K562 (cell line): Measurements from ENCODE around the gene FLVCR2. TPM values are rescaled to one million over a fixed set of nuclear protein-coding genes. Genes with fewer than 3 reads are reported as not detected.

Source experiments
- ATAC-seq: fragments of 200-7000 bp; cut with Tn5 transposase; 3 replicates; pipeline ENCODE4 v1.9.1; 2020; ENCODE audit warnings: moderate library complexity
- BruUV-seq: library from RNA; stranded (reverse); fragments of 400-500 nt; replicated peaks from 2 replicates; lab custom pipeline; 2021; lab: Mats Ljungman, UMichigan
- CTCF ChIA-PET: fragments of 300-600 bp; formaldehyde crosslinking; extraction: SDS; loops from one replicate; lab custom pipeline; 2021; ENCODE audit warnings: low intra/inter-chr PET ratio; lab: Yijun Ruan, JAX
- POLR2A ChIA-PET: fragments of 300-600, 350-650 bp; sonication (Branson Sonifier 250); formaldehyde crosslinking; extraction: SDS; loops from one replicate; lab custom pipeline; 2021; ENCODE audit warnings: antibody characterized with exemption, inconsistent platforms; lab: Yijun Ruan, JAX
- DNase-seq, 4 experiments: peaks; one replicate each; pipeline versions ENCODE4 v3.0.0 to v3.0.0-alpha.2; 2011 to 2018; ENCODE audit warnings: low spot score in 3 of 4, mixed read lengths in 3 of 4; ENCODE audit errors: extremely low read depth in 1 of 4
- FAIRE-seq: peaks from 2 replicates; lab custom pipeline; 2011; peaks lifted over from hg19 to GRCh38; lab: Jason Lieb, UNC
- H2AFZ ChIP-seq: 2 replicates; pipeline ENCODE4 v1.6.0; 2011; ENCODE audit warnings: low read depth, low read length, control low read depth, inconsistent platforms
- H3K27ac ChIP-seq: fragments of 200-600 bp; 3 replicates; pipeline ENCODE4 v1.8.0; 2011; ENCODE audit warnings: low read depth, mild to moderate bottlenecking, control low read depth, inconsistent platforms, low read length, moderate library complexity, mixed read lengths; ENCODE audit errors: extremely low read depth
- H3K27me3 ChIP-seq, 2 experiments: fragments of 300-600 bp in 1 of 2; 2 replicates in 1 of 2; 3 replicates in 1 of 2; pipeline versions ENCODE4 v1.6.0 to v1.8.0; 2011; ENCODE audit warnings: inconsistent platforms in 2 of 2, low read length in 2 of 2, mild to moderate bottlenecking in 1 of 2, mixed read lengths in 1 of 2, moderate library complexity in 1 of 2; ENCODE audit not compliant: control insufficient read depth in 2 of 2, insufficient read depth in 2 of 2
- H3K36me3 ChIP-seq: fragments of 300-600 bp; 3 replicates; pipeline ENCODE4 v1.8.0; 2011; ENCODE audit warnings: mild to moderate bottlenecking, low read length, inconsistent platforms; ENCODE audit not compliant: control insufficient read depth, insufficient read depth
- H3K4me1 ChIP-seq, 2 experiments: fragments of 200-600 bp in 1 of 2; replicated peaks in 1 of 2; 2 replicates in 1 of 2; 3 replicates in 1 of 2; pipeline versions ENCODE4 v1.5.1 to v1.8.0; 2011; ENCODE audit warnings: inconsistent platforms in 2 of 2, low read length in 2 of 2, mild to moderate bottlenecking in 1 of 2, mixed read lengths in 1 of 2, moderate library complexity in 1 of 2; ENCODE audit not compliant: control insufficient read depth in 2 of 2, insufficient read depth in 2 of 2
- H3K4me2 ChIP-seq: 2 replicates; pipeline ENCODE4 v1.6.1; 2011; ENCODE audit warnings: low read length, control low read depth, inconsistent platforms, mixed read lengths; ENCODE audit not compliant: insufficient read depth
- H3K4me3 ChIP-seq: fragments of 200-600 bp; sonication (generic), shearing (Covaris generic); 2 replicates; pipeline ENCODE4 v1.5.1; 2016; ENCODE audit warnings: control low read depth, inconsistent platforms
- H3K79me2 ChIP-seq: fragments of 200-600 bp; 3 replicates; pipeline ENCODE4 v1.8.0; 2011; ENCODE audit warnings: low read length, inconsistent platforms; ENCODE audit not compliant: control insufficient read depth, insufficient read depth
- H3K9ac ChIP-seq, 2 experiments: 2 replicates each; pipeline versions ENCODE4 v1.6.0 to v1.6.1; 2011; ENCODE audit warnings: low read depth in 2 of 2, low read length in 2 of 2, control low read depth in 1 of 2, inconsistent platforms in 1 of 2, mild to moderate bottlenecking in 1 of 2, mixed read lengths in 1 of 2; ENCODE audit not compliant: insufficient read depth in 1 of 2
- H3K9me1 ChIP-seq: one replicate; pipeline ENCODE4 v1.6.0; 2011; ENCODE audit warnings: inconsistent platforms, mild to moderate bottlenecking, low read length, moderate library complexity; ENCODE audit not compliant: control insufficient read depth, insufficient read depth
- H3K9me3 ChIP-seq: replicated peaks from 2 replicates; pipeline ENCODE4 v1.5.1; 2011; ENCODE audit warnings: low read depth, low read length, inconsistent platforms; ENCODE audit not compliant: control insufficient read depth, insufficient read depth
- H4K20me1 ChIP-seq: replicated peaks from 2 replicates; pipeline ENCODE4 v1.6.1; 2011; ENCODE audit warnings: low read length, inconsistent platforms, mixed read lengths; ENCODE audit not compliant: control insufficient read depth, insufficient read depth
- CEBPB ChIP-seq: fragments of 450-650 bp; IDR thresholded peaks from 2 replicates; pipeline ENCODE4 v1.6.1; 2016; ENCODE audit warnings: missing genetic modification characterization, missing compliant biosample characterization
- FOXM1 ChIP-seq, 2 experiments: fragments of 450-650 bp in 1 of 2; sonication (generic) in 1 of 2; formaldehyde crosslinking in 1 of 2; IDR thresholded peaks; 2 replicates each; pipeline versions ENCODE4 v1.6.1 to v1.9.0; 2017 to 2022; ENCODE audit warnings: low read depth in 2 of 2, mild to moderate bottlenecking in 2 of 2, missing genetic modification reagents in 1 of 2, moderate library complexity in 1 of 2
- MNT ChIP-seq, 2 experiments: fragments of 450-650 bp; conservative IDR thresholded peaks; 2 replicates each; pipeline ENCODE4 v1.6.1; 2017; ENCODE audit warnings: mild to moderate bottlenecking in 2 of 2, moderate library complexity in 2 of 2
- SMARCE1 ChIP-seq: fragments of 450-650 bp; IDR thresholded peaks from 2 replicates; pipeline ENCODE4 v1.7.1; 2016; ENCODE audit warnings: mild to moderate bottlenecking
- ZNF124 ChIP-seq: sonication (generic); formaldehyde crosslinking; IDR thresholded peaks from 2 replicates; pipeline ENCODE4 v1.8.1; 2022; ENCODE audit warnings: missing genetic modification reagents
- WGBS: fragments of 100-300 bp; shearing (Covaris generic); methylation state at CpG from one replicate; pipeline ENCODE4 v1.1.6; 2016; ENCODE audit warnings: low coverage, mixed read lengths; ENCODE audit not compliant: insufficient coverage; ENCODE audit errors: missing lambda C conversion rate; 5-methylcytosine and 5-hydroxymethylcytosine counted together
- in situ Hi-C: fragments of 300-500 bp; cut with MboI; formaldehyde crosslinking; loops from 4 replicates; pipeline ENCODE4 v1.15.0; 2018; ENCODE audit warnings: inconsistent platforms, mixed read lengths
- intact Hi-C: fragments of 100-400 bp; cut with micrococcal nuclease; formaldehyde crosslinking; loops from 2 replicates; pipeline ENCODE4 v1.14.2; 2022
- polyA plus RNA-seq, 8 experiments: library from polyadenylated mRNA; depleted of rRNA in 4 of 8; stranded (reverse) in 5 of 8; unstranded in 3 of 8; fragments of >200 nt; fragmentation: Nextera tagmentation in 2 of 8; fragmentation: Illumina TruSeq in 1 of 8; extraction: Ambion mirVana in 2 of 8; extraction: Trizol in 1 of 8; gene quantifications; 2 replicates each; pipeline versions ENCODE4 v1.2.1 to v1.2.3, GENCODE V29; 2011 to 2014; ENCODE audit warnings: inconsistent platforms in 1 of 8, missing spikeins in 1 of 8
- total RNA-seq, 7 experiments: library from RNA; depleted of rRNA in 6 of 7; stranded (reverse); fragments of >200 nt in 6 of 7; fragmentation: Illumina TruSeq in 2 of 7; extraction: Trizol in 2 of 7; gene quantifications; 2 replicates each; pipeline versions ENCODE4 v1.2.1 to v1.2.3, GENCODE V29; 2011 to 2021; ENCODE audit warnings: low replicate concordance in 1 of 7
- TF ChIP-seq, protein P1 (sequence below): fragments of 250-450 bp; sonication (Bioruptor Pico); IDR thresholded peaks from 2 replicates; pipeline ENCODE4 v1.5.0; 2021

FLVCR2 gene
- total and polyA plus RNA-seq, 9 of the 15 experiments (the other 6 are each of a cell fraction or from before 2014, with no cell fraction given) = 1.5 TPM; not detected in 8

- Histone ChIP-seq H3K4me1 (no peaks in the 10 kb centered on the region; a peak in 2 of 5 replicates), H3K79me2 (no peaks in the 10 kb centered on the region), H3K27ac (no peak overlapping the region), H3K9ac (no peak overlapping the region), H3K9me3 (no peaks in the 10 kb centered on the region), H3K36me3 (peaks cover 25% of the 10 kb centered on the region; the same call in 2 of the 3 replicates), H3K27me3 (no peaks in the 10 kb centered on the region), H3K9me1 (no peaks in the 10 kb centered on the region), H3K4me2 (no peak overlapping the region), H2AFZ (no peak overlapping the region), H4K20me1 (no peaks in the 10 kb centered on the region), H3K4me3 (no peak overlapping the region)
- 54% methylated on average over 2 of the region's 2 CpGs for WGBS
- no TSS peak for BruUV-seq
- no peak for FAIRE-seq
- no peak for TF ChIP-seq SMARCE1
- no peak for TF ChIP-seq FOXM1 (IDR thresholded peaks at IDR 0.05; ENCODE audit: low read depth)
- no peak for TF ChIP-seq FOXM1 (CRISPR knock-in tag; IDR thresholded peaks at IDR 0.05; ENCODE audit: low read depth)
- TF ChIP-seq ZNF124 (CRISPR knock-in tag) = no peak
- TF ChIP-seq CEBPB (tag) = no peak
- TF ChIP-seq, protein P1, sequence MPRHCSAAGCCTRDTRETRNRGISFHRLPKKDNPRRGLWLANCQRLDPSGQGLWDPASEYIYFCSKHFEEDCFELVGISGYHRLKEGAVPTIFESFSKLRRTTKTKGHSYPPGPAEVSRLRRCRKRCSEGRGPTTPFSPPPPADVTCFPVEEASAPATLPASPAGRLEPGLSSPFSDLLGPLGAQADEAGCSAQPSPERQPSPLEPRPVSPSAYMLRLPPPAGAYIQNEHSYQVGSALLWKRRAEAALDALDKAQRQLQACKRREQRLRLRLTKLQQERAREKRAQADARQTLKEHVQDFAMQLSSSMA (CRISPR knock-in tag) = no peak
- TF ChIP-seq MNT (conservative IDR thresholded peaks at IDR 0.05) = no peak
- no peak for ATAC-seq
- ChIA-PET POLR2A (no interaction called here), CTCF (no interaction called here)
- in situ Hi-C loops = loop anchor here (25.0 kb wide), 1 partner anchor 530 kb away; the partner anchor contains the start of gene NEK9
- no peak for DNase-seq
- intact Hi-C loops = no loop called here
Measured at GRCh38 chr14:75667099-75667765, 88.8 kb downstream of the FLVCR2 start.
